GM18511 (cell line): ENCODE measurements around the gene FBXL19.
"Not testable (repeated sequence)": the region's sequence is repeated elsewhere in the genome, so short reads cannot be mapped to it uniquely, and the experiment has no call there.

ENCODE experiments used
- ATAC-seq: cut with Tn5 transposase; IDR thresholded peaks from one replicate; pipeline ENCODE4 v1.9.1; 2021; ENCODE audit warnings: mild to moderate bottlenecking, moderate library complexity; ENCODE audit not compliant: unreplicated experiment

Gene FBXL19

GRCh38 chr16:30923554-30924075 is at the start of gene FBXL19:
TSS of gene FBXL19 (plus strand) at chr16:30923572. CDS start at chr16:30925755, 2,183 bp downstream.
- no peak for ATAC-seq

GRCh38 chr16:30874244-30874820 is 49.0 kb upstream of the FBXL19 start:
- ATAC-seq = no peak

GRCh38 chr16:30874821-30875717 is 48.3 kb upstream of the FBXL19 start:
- peak; percentile 89 for ATAC-seq

- ATAC-seq = no peak
Measured at GRCh38 chr16:30875871-30876801, 47.2 kb upstream of the FBXL19 start.

GRCh38 chr16:30876867-30877266 is 46.5 kb upstream of the FBXL19 start:
- no peak for ATAC-seq

- no peak for ATAC-seq
Measured at GRCh38 chr16:30882429-30883310, 40.7 kb upstream of the FBXL19 start.

GRCh38 chr16:30884760-30885159 is 38.6 kb upstream of the FBXL19 start:
- no peak for ATAC-seq

- no peak for ATAC-seq
Measured at GRCh38 chr16:30885196-30885595, 38.2 kb upstream of the FBXL19 start.

GRCh38 chr16:30886145-30886544 is 37.2 kb upstream of the FBXL19 start:
- no peak for ATAC-seq

- ATAC-seq = no peak
Measured at GRCh38 chr16:30887927-30888326, 35.4 kb upstream of the FBXL19 start.

- ATAC-seq = no peak
Measured at GRCh38 chr16:30888856-30889499, 34.4 kb upstream of the FBXL19 start.

GRCh38 chr16:30889721-30890120 is 33.7 kb upstream of the FBXL19 start:
- ATAC-seq = no peak

- ATAC-seq = not testable (repeated sequence)
Measured at GRCh38 chr16:30891043-30891823, 32.1 kb upstream of the FBXL19 start.

GRCh38 chr16:30892670-30893416 is 30.5 kb upstream of the FBXL19 start:
- no peak for ATAC-seq

- ATAC-seq = peak; percentile 23
Measured at GRCh38 chr16:30893417-30893743, 30.0 kb upstream of the FBXL19 start.

- peak; percentile 74 for ATAC-seq
Measured at GRCh38 chr16:30893744-30894539, 29.4 kb upstream of the FBXL19 start, which contains the start of gene BCL7C. TSS of gene BCL7C (minus strand) at chr16:30894077. CDS start at chr16:30893944, 133 bp downstream.
